ENCODE measurements around the gene JAK1.

The JAK1 gene

DNA sequence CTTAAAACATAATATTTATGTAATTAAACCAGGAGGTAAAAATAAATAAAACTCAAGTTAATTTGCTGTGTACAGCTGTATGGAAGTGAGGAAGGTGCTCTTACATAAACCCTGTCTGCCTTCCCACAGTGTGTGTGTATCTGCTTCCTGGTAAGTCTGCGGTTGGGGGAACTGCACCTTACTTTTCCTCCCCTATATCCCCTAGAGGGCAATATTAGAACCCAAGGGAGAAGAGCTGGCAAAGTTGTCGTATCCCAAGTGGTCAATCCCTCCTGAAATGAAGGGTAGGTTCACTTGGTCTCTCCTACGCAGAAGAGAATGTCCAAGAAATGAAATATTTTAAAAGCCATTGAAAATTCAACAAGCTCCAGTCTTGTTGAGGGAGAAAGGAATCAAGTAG is 17.8 kb upstream of the JAK1 start:
- Histone ChIP-seq H2BK5ac (ENCODE audit: low read length) (no peak overlapping the region), H2BK120ac (ENCODE audit: low read depth, low read length) (no peak overlapping the region), H4K5ac (ENCODE audit: low read length) (no peak overlapping the region), H3K56ac (ENCODE audit: low read length) (no peak overlapping the region), H3K27ac (ENCODE audit: low read depth, low read length) (no peak overlapping the region), H4K8ac (ENCODE audit: low read depth, low read length) (no peak overlapping the region), H3K79me2 (ENCODE audit: control insufficient read depth, insufficient read depth, low read length) (no peaks in the 10 kb centered on the region), H3K4me1 (ENCODE audit: control insufficient read depth, low read depth, low read length) (no peaks in the 10 kb centered on the region), H2AK5ac (ENCODE audit: low read length) (no peak overlapping the region), H3K27me3 (ENCODE audit: insufficient read depth, low read length, poor library complexity) (no peaks in the 10 kb centered on the region), H2BK15ac (replicated peaks; ENCODE audit: low read depth) (no peak overlapping the region), H3K4ac (ENCODE audit: low read depth, low read length) (no peak overlapping the region), H3K4me2 (ENCODE audit: low read length) (no peak overlapping the region), H3K23ac (ENCODE audit: low read length) (no peak overlapping the region), H3K18ac (ENCODE audit: low read length) (no peak overlapping the region), H3K79me1 (ENCODE audit: low read length) (no peaks in the 10 kb centered on the region), H3K9ac (ENCODE audit: low read length) (no peak overlapping the region), H3K36me3 (ENCODE audit: control insufficient read depth, insufficient read depth, low read length) (no peaks in the 10 kb centered on the region), H3K4me3 (ENCODE audit: low read length) (no peak overlapping the region)
- no CpG with 5 or more reads among the region's 3 CpGs for WGBS (ENCODE audit: extremely low coverage, insufficient coverage, low lambda C conversion rate)
- DNase-seq: no peak

DNA sequence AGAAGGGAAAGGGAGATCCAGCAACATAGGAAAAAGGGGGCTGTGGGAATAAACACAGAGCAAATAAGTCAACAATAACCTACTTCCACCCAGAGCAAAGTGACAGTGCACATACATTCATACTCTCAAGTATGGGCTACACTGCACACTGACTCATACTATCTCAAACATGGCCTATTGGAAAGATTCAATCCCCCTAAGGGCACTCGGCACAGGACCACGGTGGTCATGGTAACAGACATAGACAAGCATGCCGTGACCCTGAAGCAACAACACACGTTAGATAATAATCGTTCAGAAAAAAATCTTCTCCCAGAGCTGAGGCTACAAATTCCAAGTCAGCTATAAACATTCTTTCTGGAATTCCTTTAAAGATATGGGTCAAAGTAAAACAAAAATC is 16.8 kb upstream of the JAK1 start:
- H3K4me3 ChIP-seq (ENCODE audit: low read length): no peak overlapping the region
- no peak overlapping the region for H4K5ac ChIP-seq (ENCODE audit: low read length)
- no peaks in the 10 kb centered on the region for H3K36me3 ChIP-seq (ENCODE audit: control insufficient read depth, insufficient read depth, low read length)
- H2BK5ac ChIP-seq (ENCODE audit: low read length): no peak overlapping the region
- DNase-seq: no peak
- no peak overlapping the region for H3K4me2 ChIP-seq (ENCODE audit: low read length)
- no peaks in the 10 kb centered on the region for H3K27me3 ChIP-seq (ENCODE audit: insufficient read depth, low read length, poor library complexity)
- no peak overlapping the region for H4K8ac ChIP-seq (ENCODE audit: low read depth, low read length)
- no peak overlapping the region for H3K9ac ChIP-seq (ENCODE audit: low read length)
- no peak overlapping the region for H2BK15ac ChIP-seq (replicated peaks; ENCODE audit: low read depth)
- no peak overlapping the region for H3K23ac ChIP-seq (ENCODE audit: low read length)
- H2BK120ac ChIP-seq (ENCODE audit: low read depth, low read length): no peak overlapping the region
- H3K4ac ChIP-seq (ENCODE audit: low read depth, low read length): no peak overlapping the region
- no peaks in the 10 kb centered on the region for H3K4me1 ChIP-seq (ENCODE audit: control insufficient read depth, low read depth, low read length)
- no peak overlapping the region for H3K18ac ChIP-seq (ENCODE audit: low read length)
- H3K56ac ChIP-seq (ENCODE audit: low read length): no peak overlapping the region
- WGBS (ENCODE audit: extremely low coverage, insufficient coverage, low lambda C conversion rate): no CpG with 5 or more reads among the region's 5 CpGs
- no peak overlapping the region for H3K27ac ChIP-seq (ENCODE audit: low read depth, low read length)
- no peaks in the 10 kb centered on the region for H3K79me2 ChIP-seq (ENCODE audit: control insufficient read depth, insufficient read depth, low read length)
- no peak overlapping the region for H2AK5ac ChIP-seq (ENCODE audit: low read length)
- H3K79me1 ChIP-seq (ENCODE audit: low read length): no peaks in the 10 kb centered on the region

DNA sequence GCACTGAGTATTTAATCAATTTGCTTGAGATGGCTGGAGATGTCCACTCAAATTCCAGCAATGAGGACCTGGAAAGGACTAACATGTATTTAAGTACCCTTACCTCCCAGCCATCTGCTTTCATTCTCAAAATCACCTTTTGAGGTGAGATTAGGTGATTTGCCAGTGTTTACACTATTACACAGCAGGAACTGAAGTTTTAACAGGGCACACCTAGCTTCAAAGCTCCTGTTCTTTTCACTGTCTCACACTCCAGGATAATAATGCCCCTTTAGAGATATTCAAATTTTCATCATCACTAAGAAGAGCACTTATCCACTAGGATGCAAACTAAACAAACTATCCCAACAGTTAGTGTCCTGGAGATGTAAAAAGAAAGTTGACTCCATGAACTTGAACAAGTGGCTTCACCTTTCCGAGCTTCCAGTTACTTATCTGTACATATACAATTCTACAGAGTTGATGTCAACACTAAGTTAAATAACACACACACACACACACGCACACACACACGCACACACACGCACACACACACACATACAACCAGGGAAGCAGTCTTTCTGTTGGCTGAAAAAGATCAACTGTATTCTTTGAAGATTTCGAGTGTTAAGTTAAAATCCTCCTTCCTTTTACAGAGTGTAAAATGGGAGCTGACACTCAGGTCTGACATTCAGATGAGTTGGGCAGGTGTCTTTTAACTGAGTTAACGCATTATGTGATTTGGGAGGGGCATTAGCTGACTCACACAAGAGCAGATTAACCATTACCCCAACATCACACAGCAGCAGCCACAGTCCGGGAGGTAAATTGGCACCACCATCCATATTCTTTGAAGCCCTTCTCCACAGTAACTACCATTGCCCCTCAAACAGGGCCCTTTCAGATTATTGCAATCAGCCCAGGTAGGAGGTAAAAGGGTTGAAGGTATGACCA is 15.5 kb upstream of the JAK1 start:
- Histone ChIP-seq H4K5ac (ENCODE audit: low read length) (no peak overlapping the region), H3K9ac (ENCODE audit: low read length) (no peak overlapping the region), H4K8ac (ENCODE audit: low read depth, low read length) (no peak overlapping the region), H2AK5ac (ENCODE audit: low read length) (no peak overlapping the region), H3K4me3 (ENCODE audit: low read length) (no peak overlapping the region), H2BK5ac (ENCODE audit: low read length) (no peak overlapping the region), H3K23ac (ENCODE audit: low read length) (no peak overlapping the region), H3K18ac (ENCODE audit: low read length) (no peak overlapping the region), H2BK120ac (ENCODE audit: low read depth, low read length) (no peak overlapping the region), H3K36me3 (ENCODE audit: control insufficient read depth, insufficient read depth, low read length) (no peaks in the 10 kb centered on the region), H3K27me3 (ENCODE audit: insufficient read depth, low read length, poor library complexity) (no peaks in the 10 kb centered on the region), H2BK15ac (replicated peaks; ENCODE audit: low read depth) (no peak overlapping the region), H3K56ac (ENCODE audit: low read length) (no peak overlapping the region), H3K27ac (ENCODE audit: low read depth, low read length) (no peak overlapping the region), H3K79me1 (ENCODE audit: low read length) (no peaks in the 10 kb centered on the region), H3K4ac (ENCODE audit: low read depth, low read length) (no peak overlapping the region), H3K79me2 (ENCODE audit: control insufficient read depth, insufficient read depth, low read length) (no peaks in the 10 kb centered on the region), H3K4me1 (ENCODE audit: control insufficient read depth, low read depth, low read length) (no peaks in the 10 kb centered on the region), H3K4me2 (ENCODE audit: low read length) (no peak overlapping the region)
- no CpG with 5 or more reads among the region's 7 CpGs for WGBS (ENCODE audit: extremely low coverage, insufficient coverage, low lambda C conversion rate)
- no peak for DNase-seq

DNA sequence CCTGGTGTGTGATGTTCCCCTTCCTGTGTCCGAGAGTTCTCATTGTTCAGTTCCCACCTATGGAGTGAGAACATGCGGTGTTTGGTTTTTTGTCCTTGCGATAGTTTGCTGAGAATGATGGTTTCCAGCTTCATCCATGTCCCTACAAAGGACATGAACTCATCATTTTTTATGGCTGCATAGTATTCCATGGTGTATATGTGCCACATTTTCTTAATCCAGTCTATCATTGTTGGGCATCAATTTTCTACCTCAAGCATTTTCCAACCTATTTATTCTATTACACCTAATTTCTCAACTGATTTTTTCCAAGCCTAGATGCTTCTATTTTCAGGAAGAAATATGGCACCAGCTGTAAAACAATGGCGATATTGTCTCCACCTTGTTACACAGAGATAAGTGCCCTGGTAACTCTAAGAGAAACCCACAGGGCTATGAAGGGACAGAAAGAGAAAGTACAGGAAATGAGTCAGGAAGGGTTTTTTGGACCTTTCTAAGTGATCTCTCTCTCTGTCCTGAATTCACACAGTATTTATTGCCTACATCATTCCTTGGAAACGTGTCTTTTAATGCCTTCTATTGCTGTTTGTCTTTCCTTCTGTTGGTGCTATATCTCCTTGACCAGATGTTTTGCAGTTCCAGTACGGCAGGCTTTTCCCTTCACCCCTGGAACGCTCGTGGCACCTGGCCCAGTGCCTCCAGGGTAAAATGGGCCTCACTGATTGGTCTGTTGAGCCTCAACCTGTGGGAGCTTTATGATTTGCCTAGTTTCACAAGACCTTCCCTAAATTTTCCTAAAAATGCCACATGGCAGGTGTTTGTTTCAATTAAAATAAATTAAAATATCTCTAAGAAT is 14.6 kb upstream of the JAK1 start:
- H3K23ac ChIP-seq (ENCODE audit: low read length): no peak overlapping the region
- no peak for DNase-seq
- no peak overlapping the region for H3K4ac ChIP-seq (ENCODE audit: low read depth, low read length)
- no peak overlapping the region for H2BK5ac ChIP-seq (ENCODE audit: low read length)
- H2BK120ac ChIP-seq (ENCODE audit: low read depth, low read length): no peak overlapping the region
- no CpG with 5 or more reads among the region's 8 CpGs for WGBS (ENCODE audit: extremely low coverage, insufficient coverage, low lambda C conversion rate)
- no peaks in the 10 kb centered on the region for H3K4me1 ChIP-seq (ENCODE audit: control insufficient read depth, low read depth, low read length)
- H3K27me3 ChIP-seq (ENCODE audit: insufficient read depth, low read length, poor library complexity): no peaks in the 10 kb centered on the region
- no peaks in the 10 kb centered on the region for H3K79me1 ChIP-seq (ENCODE audit: low read length)
- no peak overlapping the region for H3K9ac ChIP-seq (ENCODE audit: low read length)
- H3K18ac ChIP-seq (ENCODE audit: low read length): no peak overlapping the region
- no peak overlapping the region for H3K27ac ChIP-seq (ENCODE audit: low read depth, low read length)
- no peak overlapping the region for H2BK15ac ChIP-seq (replicated peaks; ENCODE audit: low read depth)
- no peak overlapping the region for H3K4me3 ChIP-seq (ENCODE audit: low read length)
- H4K8ac ChIP-seq (ENCODE audit: low read depth, low read length): no peak overlapping the region
- H3K36me3 ChIP-seq (ENCODE audit: control insufficient read depth, insufficient read depth, low read length): no peaks in the 10 kb centered on the region
- no peak overlapping the region for H2AK5ac ChIP-seq (ENCODE audit: low read length)
- no peak overlapping the region for H4K5ac ChIP-seq (ENCODE audit: low read length)
- H3K56ac ChIP-seq (ENCODE audit: low read length): no peak overlapping the region
- no peak overlapping the region for H3K4me2 ChIP-seq (ENCODE audit: low read length)
- no peaks in the 10 kb centered on the region for H3K79me2 ChIP-seq (ENCODE audit: control insufficient read depth, insufficient read depth, low read length)

DNA sequence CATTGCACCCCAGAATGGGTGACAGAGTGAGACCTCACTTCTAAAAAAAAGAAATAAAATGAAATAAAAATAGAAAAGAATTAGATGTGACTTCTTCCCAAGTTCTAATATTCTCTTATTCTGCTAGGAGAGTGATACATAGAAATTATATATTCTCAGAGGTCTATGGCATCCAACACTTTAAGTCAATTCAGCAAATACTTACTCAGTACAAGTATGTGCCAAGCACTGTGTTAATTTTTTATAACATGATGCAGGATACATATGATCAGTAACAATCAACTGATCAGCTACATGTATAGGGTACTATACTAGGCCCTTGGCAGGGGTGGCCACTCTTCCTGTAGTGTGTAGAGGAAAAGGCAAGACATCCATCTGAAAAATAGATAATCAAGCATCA is 13.0 kb upstream of the JAK1 start:
- no peak overlapping the region for H3K27ac ChIP-seq (ENCODE audit: low read depth, low read length)
- DNase-seq: no peak
- no peak overlapping the region for H3K9ac ChIP-seq (ENCODE audit: low read length)
- H2AK5ac ChIP-seq (ENCODE audit: low read length): no peak overlapping the region
- no peak overlapping the region for H3K23ac ChIP-seq (ENCODE audit: low read length)
- no peaks in the 10 kb centered on the region for H3K36me3 ChIP-seq (ENCODE audit: control insufficient read depth, insufficient read depth, low read length)
- H3K18ac ChIP-seq (ENCODE audit: low read length): no peak overlapping the region
- H4K5ac ChIP-seq (ENCODE audit: low read length): no peak overlapping the region
- H3K4ac ChIP-seq (ENCODE audit: low read depth, low read length): no peak overlapping the region
- no peak overlapping the region for H2BK120ac ChIP-seq (ENCODE audit: low read depth, low read length)
- H3K56ac ChIP-seq (ENCODE audit: low read length): no peak overlapping the region
- no peaks in the 10 kb centered on the region for H3K79me2 ChIP-seq (ENCODE audit: control insufficient read depth, insufficient read depth, low read length)
- no peaks in the 10 kb centered on the region for H3K79me1 ChIP-seq (ENCODE audit: low read length)
- H4K8ac ChIP-seq (ENCODE audit: low read depth, low read length): no peak overlapping the region
- H2BK5ac ChIP-seq (ENCODE audit: low read length): no peak overlapping the region
- no peak overlapping the region for H2BK15ac ChIP-seq (replicated peaks; ENCODE audit: low read depth)
- no peaks in the 10 kb centered on the region for H3K4me1 ChIP-seq (ENCODE audit: control insufficient read depth, low read depth, low read length)
- no peaks in the 10 kb centered on the region for H3K27me3 ChIP-seq (ENCODE audit: insufficient read depth, low read length, poor library complexity)
- no peak overlapping the region for H3K4me3 ChIP-seq (ENCODE audit: low read length)
- H3K4me2 ChIP-seq (ENCODE audit: low read length): no peak overlapping the region
